Ovary (tissue), 10 donors: ENCODE measurements around the gene SETSIP. TPM values are rescaled to one million over a fixed set of nuclear protein-coding genes. Genes with fewer than 3 reads are reported as not detected.

Source experiments
- DNase-seq, 5 donors: peaks; one replicate each; pipeline ENCODE4 v3.0.0-alpha.2; 2019 to 2020
- H3K27ac ChIP-seq, 2 donors: fragments of 200-600 bp; one replicate each; pipeline versions ENCODE4 v1.5.1 to v1.8.0; 2019 to 2022
- H3K27me3 ChIP-seq: fragments of 200-600 bp; one replicate; pipeline ENCODE4 v1.8.0; 2022
- H3K36me3 ChIP-seq: fragments of 200-600 bp; sonication (generic); one replicate; pipeline ENCODE4 v1.5.1; 2019
- H3K4me1 ChIP-seq: one replicate; pipeline ENCODE4 v1.8.1; 2013; ENCODE audit warnings: mild to moderate bottlenecking, moderate library complexity; ENCODE audit not compliant: insufficient read depth
- H3K4me3 ChIP-seq: fragments of 200-600 bp; sonication (generic); one replicate; pipeline ENCODE4 v1.5.1; 2017
- H3K9me3 ChIP-seq, 2 donors: fragments of 200-600 bp in 1 of 2; sonication (generic) in 1 of 2; one replicate each; pipeline versions ENCODE4 v1.5.1 to v1.8.1; 2013 to 2019; ENCODE audit warnings: mild to moderate bottlenecking in 1 of 2, moderate library complexity in 1 of 2
- EP300 ChIP-seq: sonication (generic); formaldehyde crosslinking; IDR thresholded peaks from one replicate; pipeline ENCODE4 v1.6.1; 2017; ENCODE audit warnings: antibody characterized with exemption
- POLR2A ChIP-seq: fragments of 450-650 bp; IDR thresholded peaks from one replicate; pipeline ENCODE4 v1.6.1; 2017; ENCODE audit warnings: antibody characterized with exemption, mild to moderate bottlenecking, moderate library complexity
- WGBS, 3 donors: extraction: QIAGEN DNeasy Blood & Tissue Kit in 1 of 3; methylation state at CpG; one replicate each; pipeline versions ENCODE4 v1.1.5 to v1.1.7; 2013 to 2017; 5-methylcytosine and 5-hydroxymethylcytosine counted together
- intact Hi-C, 4 donors: fragments of 100-400 bp; cut with DNase I; formaldehyde crosslinking; loops; one replicate each; pipeline versions ENCODE4 v1.11.0 to v1.15.1; 2022 to 2023
- long read RNA-seq, 3 donors: library from polyadenylated mRNA in 2 of 3; unstranded in 2 of 3; transcript quantifications; one replicate each; pipeline ENCODE4 v2.0.0 and lab custom pipeline, GENCODE V29; 2021 to 2026
- polyA plus RNA-seq, 2 donors: library from polyadenylated mRNA; stranded (reverse); fragments of 200-250 nt in 1 of 2; fragments of 350-450 nt in 1 of 2; fragmentation: Illumina TruSeq in 1 of 2; extraction: RNeasy Lipid Tissue Mini Kit (QIAGEN cat#74804) in 1 of 2; gene quantifications; one replicate each; pipeline ENCODE4 v1.2.3, GENCODE V29; 2013 to 2014
- total RNA-seq, 7 donors: library from RNA; depleted of rRNA in 2 of 7; stranded (reverse); fragments of >200 nt in 2 of 7; fragmentation: NEBNext Ultra II Directional in 3 of 7; extraction: Animal tissue kit (Norgen Biotek cat#: 25700) in 3 of 7; gene quantifications; one replicate each; pipeline versions ENCODE4 v1.1.0 to v1.2.4, GENCODE V29; 2016 to 2023
- TF ChIP-seq, protein P1 (sequence below), 3 donors: fragments of 450-650 bp in 2 of 3; fragments of 200-600 bp in 1 of 3; IDR thresholded peaks; one replicate each; pipeline versions ENCODE4 v1.5.1 to v1.8.0; 2016 to 2022; ENCODE audit warnings: antibody characterized with exemption in 3 of 3, mild to moderate bottlenecking in 1 of 3
- donor health status: DM: no; HTN: no; CAD: no; lungs with moderate emphysema.
- donor health status: DM: no; HTN: no; CAD: no.
- donor health status: Bipolar disorder and iron deficiency.
- donor health status: DM: yes; HTN: yes; CAD: no.
- donor health status: DM: no; HTN: no; CAD: no.
- donor health status: DM: yes; HTN: yes; CAD: no.

SETSIP gene
- total RNA-seq = not detected
- polyA plus RNA-seq = not detected
- long read RNA-seq, donor 1 = 0 reads
- long read RNA-seq, donor 2 = 0 reads
- long read RNA-seq, donor 3 = 0 reads

DNA sequence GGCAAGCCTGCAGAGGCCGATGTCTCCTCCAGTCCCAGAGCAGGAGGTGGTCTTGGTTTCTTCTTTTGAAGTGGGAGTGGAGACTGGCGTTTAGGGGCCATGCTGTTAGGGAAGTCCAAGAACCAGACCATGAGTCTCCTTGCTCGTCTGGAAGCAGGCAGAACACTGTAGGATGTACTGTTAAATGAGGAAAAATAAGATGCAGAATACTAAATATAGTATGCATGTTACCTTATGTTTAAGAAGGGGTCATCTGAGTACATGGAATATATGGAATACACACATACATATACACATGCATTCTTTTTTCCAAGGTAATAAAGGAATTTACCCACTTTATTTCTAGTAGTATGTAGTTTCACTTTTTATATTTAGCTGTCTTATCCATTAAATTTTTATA, at the start of gene SETSIP:
Gene SETSIP, minus strand, starts transcription at position 101 of the 400 bp plus-strand sequence. Its CDS starts 0 bp downstream, at position 101.
- intact Hi-C loops = no loop called here
- no peak within 1 kb of the TSS for H3K27ac ChIP-seq
- H3K9me3 ChIP-seq = no peaks in the 10 kb centered on the region
- DNase-seq = no peak
- H3K4me3 ChIP-seq = no peak within 1 kb of the TSS
- no peak for TF ChIP-seq EP300
- TF ChIP-seq, protein P1, sequence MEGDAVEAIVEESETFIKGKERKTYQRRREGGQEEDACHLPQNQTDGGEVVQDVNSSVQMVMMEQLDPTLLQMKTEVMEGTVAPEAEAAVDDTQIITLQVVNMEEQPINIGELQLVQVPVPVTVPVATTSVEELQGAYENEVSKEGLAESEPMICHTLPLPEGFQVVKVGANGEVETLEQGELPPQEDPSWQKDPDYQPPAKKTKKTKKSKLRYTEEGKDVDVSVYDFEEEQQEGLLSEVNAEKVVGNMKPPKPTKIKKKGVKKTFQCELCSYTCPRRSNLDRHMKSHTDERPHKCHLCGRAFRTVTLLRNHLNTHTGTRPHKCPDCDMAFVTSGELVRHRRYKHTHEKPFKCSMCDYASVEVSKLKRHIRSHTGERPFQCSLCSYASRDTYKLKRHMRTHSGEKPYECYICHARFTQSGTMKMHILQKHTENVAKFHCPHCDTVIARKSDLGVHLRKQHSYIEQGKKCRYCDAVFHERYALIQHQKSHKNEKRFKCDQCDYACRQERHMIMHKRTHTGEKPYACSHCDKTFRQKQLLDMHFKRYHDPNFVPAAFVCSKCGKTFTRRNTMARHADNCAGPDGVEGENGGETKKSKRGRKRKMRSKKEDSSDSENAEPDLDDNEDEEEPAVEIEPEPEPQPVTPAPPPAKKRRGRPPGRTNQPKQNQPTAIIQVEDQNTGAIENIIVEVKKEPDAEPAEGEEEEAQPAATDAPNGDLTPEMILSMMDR (IDR thresholded peaks at IDR 0.05) = no peak
- no peak for TF ChIP-seq POLR2A
- no peaks in the 10 kb centered on the region for H3K27me3 ChIP-seq
- no peaks in the 10 kb centered on the region for H3K36me3 ChIP-seq
- H3K4me1 ChIP-seq = no peaks in the 10 kb centered on the region
- WGBS, 3 donors = 61 to 75% (median 65%) methylated on average over 3 of the region's 3 CpGs

DNA sequence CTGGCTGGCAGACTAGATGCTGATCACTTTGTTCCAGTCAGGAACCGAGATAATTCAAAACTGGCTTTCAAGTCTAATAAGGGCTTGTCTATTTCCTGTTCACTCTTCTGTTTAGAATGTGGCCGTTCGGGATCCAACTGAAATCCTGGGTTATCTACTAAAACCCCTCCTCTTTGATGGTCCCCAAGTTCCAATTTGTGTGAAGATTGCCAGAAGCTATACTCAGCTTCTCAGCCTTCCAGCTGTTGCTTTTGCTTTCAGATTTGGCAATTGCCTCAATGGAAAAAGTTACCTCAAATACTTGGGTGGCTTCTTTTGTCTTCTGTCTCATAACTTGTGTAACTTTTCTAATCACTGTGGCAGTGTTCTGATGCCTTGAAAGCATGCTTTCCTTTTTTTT, 48.7 kb upstream of the SETSIP start:
- Histone ChIP-seq H3K9me3 (no peaks in the 10 kb centered on the region), H3K36me3 (no peaks in the 10 kb centered on the region), H3K27ac (no peak overlapping the region), H3K4me3 (no peak overlapping the region), H3K4me1 (no peaks in the 10 kb centered on the region), H3K27me3 (no peaks in the 10 kb centered on the region)
- WGBS, 3 donors = 60 to 72% (median 67%) methylated on average over 3 of the region's 3 CpGs
- intact Hi-C loops = no loop called here
- no peak for DNase-seq
- no peak for TF ChIP-seq POLR2A
- no peak for TF ChIP-seq EP300
- TF ChIP-seq, protein P1 (IDR thresholded peaks at IDR 0.05) = no peak

DNA sequence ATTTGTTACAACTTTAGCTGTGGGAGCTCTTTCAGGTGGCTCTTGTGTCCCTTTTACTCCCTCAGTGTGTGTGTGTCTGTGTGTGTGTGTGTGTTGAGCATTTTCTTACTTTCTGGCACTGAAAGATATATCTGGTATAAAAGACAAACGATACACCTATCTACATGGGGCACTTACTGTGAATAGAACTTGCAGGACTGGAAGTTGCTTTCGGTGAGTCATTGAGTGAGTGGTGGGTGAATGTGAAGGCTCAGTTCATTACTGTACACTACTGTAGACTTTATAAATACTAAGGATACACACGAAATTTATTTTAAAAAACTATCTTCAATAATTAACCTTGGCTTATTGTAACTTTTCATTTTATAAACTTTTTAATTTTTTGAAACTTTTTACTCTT, 43.6 kb upstream of the SETSIP start:
- intact Hi-C loops = no loop called here
- no peaks in the 10 kb centered on the region for H3K36me3 ChIP-seq
- H3K27me3 ChIP-seq = no peaks in the 10 kb centered on the region
- 73 to 80% (median 78%) methylated on average over 3 of the region's 3 CpGs for WGBS, 3 donors
- TF ChIP-seq, protein P1 (IDR thresholded peaks at IDR 0.05) = no peak
- no peak for TF ChIP-seq EP300
- TF ChIP-seq POLR2A = no peak
- no peak overlapping the region for H3K27ac ChIP-seq
- H3K4me3 ChIP-seq = no peak overlapping the region
- H3K4me1 ChIP-seq = no peaks in the 10 kb centered on the region
- H3K9me3 ChIP-seq = no peaks in the 10 kb centered on the region
- DNase-seq = no peak

- DNase-seq = no peak
- H3K36me3 ChIP-seq = no peaks in the 10 kb centered on the region
- 56 to 68% (median 57%) methylated on average over 2 of the region's 2 CpGs for WGBS, 3 donors
- no peaks in the 10 kb centered on the region for H3K9me3 ChIP-seq
- intact Hi-C loops = no loop called here
- TF ChIP-seq POLR2A (no peak), EP300 (no peak)
- TF ChIP-seq, protein P1 (IDR thresholded peaks at IDR 0.05) = no peak
- H3K4me1 ChIP-seq = no peaks in the 10 kb centered on the region
- H3K27me3 ChIP-seq = no peaks in the 10 kb centered on the region
- H3K27ac ChIP-seq = no peak overlapping the region
- H3K4me3 ChIP-seq = no peak overlapping the region
These were observed 42.3 kb upstream of the SETSIP start for GRCh38 chr1:92117526-92117925.
